ENCODE results near the gene SLC9A3.
"Not testable (repeated sequence)": the region's sequence is repeated elsewhere in the genome, so short reads cannot be mapped to it uniquely, and the experiment has no call there.

DNA sequence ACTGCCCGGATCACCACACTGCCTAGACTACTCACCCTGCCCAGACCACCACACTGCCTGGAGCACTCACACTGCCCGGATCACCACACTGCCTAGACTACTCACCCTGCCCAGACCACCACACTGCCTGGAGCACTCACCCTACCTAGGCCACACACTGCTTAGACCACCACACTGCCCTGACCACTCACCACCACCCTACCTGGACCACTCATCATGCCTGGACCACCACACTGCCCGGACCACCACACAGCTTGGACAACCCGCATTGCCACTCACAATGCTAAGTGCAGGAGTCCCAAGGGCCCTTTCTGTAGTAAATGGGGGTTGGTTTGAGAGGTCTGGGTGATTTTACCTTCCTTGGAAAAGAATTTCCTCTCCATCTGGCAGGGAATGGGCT, 33.7 kb upstream of the SLC9A3 start:
- TF ChIP-seq CTCF (IDR thresholded peaks at IDR 0.05 in 4 of 5, conservative IDR thresholded peaks at IDR 0.05 in 1 of 5); POLR2A (IDR thresholded peaks at IDR 0.05): not testable (repeated sequence)

Measured in gastrocnemius medialis (tissue), 4 donors.